Stimulated activated CD4-positive, alpha-beta T cell treated with anti-CD3 and anti-CD28 coated beads, Interleukin-15, amount 100 ng/mL, for 48 hours (primary cell): ENCODE results near the gene PLXNA2.

ENCODE experiments used
- DNase-seq, 2 donors: peaks; one replicate each; pipeline ENCODE4 v3.0.0-alpha.2; 2020; ENCODE audit warnings: low read depth in 2 of 2

Gene PLXNA2

GRCh38 chr1:208160259-208160819 is 83.8 kb downstream of the PLXNA2 start:
- no peak for DNase-seq

DNA sequence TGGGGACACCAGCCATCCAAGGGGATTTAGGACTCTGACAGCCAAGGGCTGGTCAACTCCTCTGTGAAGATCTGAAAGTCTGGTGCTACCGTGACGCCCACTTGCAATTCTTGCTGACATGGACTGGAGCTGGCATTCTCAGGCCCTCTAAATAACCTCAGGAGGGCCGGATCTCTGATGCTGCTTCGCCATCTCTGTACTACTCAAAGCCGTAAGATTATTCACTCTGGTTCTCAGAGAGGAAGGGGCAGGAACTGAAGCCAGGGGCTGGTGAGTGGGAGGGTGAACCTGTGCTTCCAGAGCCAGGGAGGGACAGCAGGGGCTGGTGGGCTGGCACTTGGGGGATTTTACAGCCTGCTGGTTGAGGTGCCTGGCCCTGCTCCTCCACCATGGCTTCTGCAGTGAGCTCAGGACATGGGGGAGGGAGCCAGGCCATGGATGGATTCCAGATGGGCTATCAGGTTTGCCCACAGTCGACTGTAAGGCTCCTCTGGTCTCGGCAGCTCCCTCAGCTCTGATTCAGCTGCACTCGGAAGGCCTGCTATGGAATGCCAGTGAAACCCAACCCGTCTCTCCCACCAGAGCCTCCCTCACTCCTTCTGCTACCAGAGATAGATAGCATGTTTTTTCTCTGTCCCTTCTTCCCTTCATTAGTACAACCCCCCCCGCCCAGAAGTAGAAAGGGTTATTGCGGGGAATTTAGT is 84.5 kb downstream of the PLXNA2 start:
- DNase-seq = no peak

DNA sequence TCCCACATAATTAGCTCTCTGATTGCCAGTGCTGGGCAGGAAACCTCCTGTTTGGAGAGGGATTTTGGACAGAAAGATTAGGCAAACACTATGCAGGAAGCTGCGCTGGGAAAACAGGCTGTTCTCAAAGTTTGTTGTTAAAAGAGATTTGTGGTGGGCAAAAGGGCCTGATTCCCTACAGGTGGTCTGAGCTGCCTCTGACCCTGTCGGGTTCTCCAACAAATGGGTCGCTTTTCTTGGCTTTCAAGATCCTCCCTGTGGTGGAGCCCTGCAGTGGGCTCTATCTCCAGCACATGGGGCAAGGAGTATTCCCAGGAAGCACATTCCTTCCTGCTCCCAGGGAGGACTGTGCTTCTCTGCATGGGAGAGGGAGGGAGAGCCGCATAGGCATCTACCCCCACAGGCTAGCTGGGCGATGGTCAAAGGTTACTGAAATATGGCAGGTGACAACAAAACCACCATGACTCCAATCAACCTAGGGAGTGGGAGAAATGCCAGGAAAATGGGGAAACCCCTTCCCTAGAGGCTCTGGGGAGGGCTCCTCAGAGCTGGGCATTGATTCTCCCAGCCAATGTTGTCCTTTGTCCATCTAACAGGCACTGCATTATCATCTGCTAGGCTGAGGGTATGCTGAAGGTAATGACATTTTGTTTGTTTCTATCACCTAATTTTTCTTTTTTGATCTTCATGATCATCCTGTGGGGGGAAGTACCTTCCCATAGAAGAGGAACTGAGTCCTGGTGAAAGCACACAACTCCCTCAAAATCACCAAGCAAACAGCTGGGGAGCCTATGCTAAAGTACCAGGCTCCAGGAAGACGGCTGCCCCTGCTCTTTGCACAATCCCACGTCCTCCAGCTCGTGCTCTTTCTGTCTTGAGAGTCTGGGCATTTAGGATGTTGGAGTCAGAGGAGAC is 85.3 kb downstream of the PLXNA2 start:
- DNase-seq = no peak

DNA sequence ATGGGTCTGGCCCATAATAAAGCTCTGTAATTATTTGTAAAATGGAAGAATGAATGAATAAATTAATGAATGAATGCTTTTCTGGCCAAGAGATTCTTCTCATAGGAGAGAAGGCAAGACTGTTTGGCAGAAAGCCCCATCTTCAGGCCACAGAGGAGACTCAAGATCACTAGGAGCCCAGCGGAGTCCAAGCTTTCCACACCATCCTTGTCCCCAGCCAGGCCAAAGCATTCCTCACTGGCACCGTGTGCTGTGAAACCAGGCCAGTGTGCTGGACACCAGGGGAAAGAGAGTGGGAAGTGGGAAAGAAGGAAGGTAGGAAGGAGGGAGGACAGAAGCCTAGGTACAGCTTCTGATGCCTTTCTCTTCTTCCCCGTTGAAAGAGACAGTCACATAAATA is 86.4 kb downstream of the PLXNA2 start:
- DNase-seq = no peak

DNA sequence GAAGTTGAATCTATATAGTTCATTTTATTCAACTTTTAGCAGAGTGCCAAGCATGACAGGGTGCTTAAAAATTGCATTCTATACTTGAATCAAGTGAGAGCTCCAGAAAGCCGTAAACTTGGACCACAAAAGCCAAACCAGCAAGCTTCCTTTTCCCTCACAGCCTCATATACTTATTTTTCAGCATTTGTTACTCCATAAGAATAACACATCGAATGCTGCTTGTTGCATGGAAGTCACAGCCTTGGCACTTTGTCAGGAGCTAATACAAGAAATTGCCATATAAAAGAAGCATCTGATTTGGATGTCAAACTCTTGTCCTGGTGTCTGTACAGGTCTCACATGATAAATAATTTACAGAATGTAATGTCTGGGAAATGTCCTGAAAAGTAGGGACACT is 87.4 kb downstream of the PLXNA2 start:
- DNase-seq = no peak

DNA sequence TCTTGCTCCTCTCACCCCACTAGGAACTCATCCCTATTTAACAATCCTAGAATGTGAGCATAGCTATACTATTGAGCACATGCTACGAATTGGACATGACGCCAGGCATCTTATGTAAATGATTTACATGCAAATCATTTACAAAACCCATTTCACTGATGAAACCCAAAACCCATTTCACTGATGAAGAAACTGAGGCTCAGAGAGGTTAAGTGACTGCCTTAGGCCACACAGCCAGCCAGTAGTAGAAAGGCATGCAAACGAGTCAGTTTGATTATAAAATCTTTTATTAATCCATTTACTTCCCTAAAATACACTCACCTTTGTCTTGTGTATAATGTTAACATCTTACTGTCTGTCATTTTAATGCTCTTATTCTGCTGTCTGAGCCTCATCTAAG is 87.9 kb downstream of the PLXNA2 start:
- no peak for DNase-seq

- DNase-seq = no peak
These were observed 89.2 kb downstream of the PLXNA2 start for GRCh38 chr1:208154679-208155642.

DNA sequence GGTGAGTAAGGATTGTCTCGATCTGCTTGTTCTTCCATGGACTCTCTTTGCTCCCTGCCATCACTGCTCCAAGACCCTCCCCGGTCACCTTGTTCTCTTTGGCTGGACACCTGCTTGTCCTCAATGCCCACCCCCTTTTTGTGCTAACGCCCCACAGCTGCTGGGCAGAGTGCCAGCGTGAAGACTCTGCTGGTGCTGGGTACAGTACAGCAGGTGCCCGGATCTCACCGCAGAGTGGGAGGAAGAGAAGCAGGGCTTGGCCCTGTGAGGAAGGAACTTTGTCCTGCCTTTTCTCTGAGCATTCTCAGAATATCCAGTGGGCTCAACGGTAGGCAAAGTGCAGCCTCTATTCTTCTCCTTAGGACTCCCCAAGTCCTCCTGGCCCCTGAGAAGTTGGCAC is 90.1 kb downstream of the PLXNA2 start:
- no peak for DNase-seq

DNA sequence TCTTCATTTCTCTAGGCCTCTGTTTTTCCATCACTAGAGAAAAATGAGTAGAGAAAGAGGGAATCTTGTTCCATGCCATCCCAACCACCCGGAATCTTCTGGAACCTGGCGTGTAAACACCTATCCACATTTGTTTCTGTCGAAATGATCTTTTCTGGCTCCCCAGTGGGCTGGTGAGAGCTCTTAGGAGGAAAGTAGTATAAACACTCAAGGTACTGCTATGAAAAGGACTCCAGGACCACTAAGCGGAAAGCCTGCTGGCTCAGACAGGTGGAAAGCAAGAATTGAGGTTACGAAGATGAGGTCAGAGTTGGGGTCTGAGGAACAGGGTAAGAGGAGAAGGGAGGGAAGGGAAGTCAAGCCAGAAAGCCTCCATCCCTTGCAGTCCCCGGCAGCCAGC is 90.8 kb downstream of the PLXNA2 start:
- no peak for DNase-seq

DNA sequence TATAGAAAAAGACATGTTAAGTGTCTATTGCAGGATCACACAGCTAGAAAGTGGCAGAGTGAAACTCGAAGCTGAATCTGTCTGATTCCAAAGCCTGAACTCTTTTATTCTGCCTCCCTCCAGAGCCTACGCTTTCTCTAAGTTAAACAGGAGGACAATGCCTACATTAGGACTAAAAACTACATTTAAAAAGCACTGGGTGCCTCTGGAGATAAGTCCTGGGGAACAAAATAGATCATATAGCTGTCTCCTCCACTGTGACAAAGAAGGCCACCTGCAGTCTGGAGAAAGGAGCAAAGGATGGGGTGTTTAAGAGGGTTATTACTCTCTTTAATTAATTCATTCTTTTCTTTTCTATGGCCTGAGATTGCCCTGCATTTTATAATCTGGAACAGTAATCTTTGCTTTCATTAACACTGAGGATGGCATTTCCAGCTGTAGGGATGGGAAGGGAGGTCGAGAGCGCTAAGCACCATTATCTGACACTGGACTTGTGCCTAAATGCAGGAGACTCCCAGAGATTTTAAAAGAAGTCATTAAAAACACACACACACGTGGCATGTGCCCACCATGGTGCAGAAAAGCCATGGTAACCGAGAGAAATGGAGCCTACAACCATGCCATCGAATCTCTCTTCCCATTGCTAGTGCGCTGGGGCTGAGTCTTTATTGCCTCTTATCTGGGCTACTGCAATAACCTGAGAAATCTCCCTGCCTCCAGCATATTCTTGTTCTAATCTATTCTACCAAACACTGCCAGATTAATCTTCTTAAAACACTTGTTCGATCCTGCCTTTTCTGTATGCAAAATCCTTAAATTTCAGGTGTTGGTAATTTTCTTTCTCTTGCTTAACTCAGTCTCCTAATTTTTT is 92.2 kb downstream of the PLXNA2 start:
- no peak for DNase-seq

- DNase-seq = no peak
These were observed 93.2 kb downstream of the PLXNA2 start for GRCh38 chr1:208150833-208151458.

DNA sequence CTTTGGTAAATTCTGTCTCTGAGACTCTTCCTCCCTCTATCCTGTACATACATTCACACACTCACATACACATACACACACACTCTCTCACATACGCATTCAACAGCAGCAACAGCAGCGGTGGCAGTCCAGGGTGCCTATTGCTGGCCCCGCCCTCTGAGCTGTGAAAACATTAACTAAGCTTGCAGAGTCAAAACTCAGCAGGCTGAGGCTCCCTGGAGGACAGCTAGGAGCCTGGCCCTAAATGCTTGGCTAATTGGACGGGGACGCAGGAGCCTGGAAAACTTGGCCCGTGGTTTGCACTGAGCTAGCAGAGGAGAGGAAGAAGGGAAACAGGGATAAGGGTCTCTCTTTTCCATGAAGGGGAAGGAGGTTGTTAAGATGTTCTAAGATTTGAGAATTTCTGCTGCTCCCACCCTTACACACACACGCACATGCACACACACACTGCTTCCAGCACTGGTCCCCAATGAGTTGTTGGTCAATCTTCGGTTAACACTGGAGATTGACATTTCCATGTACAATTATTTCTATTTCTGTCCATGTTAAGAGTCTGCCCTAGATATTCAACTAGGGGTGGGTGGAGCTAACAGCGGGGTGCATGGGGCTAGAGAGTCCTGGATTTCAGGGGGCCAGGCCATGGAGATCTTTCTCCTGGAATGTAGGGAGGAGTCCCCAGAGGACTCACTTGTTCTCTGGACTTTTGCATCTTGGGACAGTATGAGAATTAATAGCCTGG is 94.2 kb downstream of the PLXNA2 start:
- DNase-seq = no peak

GRCh38 chr1:208149213-208149612 is 95.0 kb downstream of the PLXNA2 start:
- DNase-seq = no peak

DNA sequence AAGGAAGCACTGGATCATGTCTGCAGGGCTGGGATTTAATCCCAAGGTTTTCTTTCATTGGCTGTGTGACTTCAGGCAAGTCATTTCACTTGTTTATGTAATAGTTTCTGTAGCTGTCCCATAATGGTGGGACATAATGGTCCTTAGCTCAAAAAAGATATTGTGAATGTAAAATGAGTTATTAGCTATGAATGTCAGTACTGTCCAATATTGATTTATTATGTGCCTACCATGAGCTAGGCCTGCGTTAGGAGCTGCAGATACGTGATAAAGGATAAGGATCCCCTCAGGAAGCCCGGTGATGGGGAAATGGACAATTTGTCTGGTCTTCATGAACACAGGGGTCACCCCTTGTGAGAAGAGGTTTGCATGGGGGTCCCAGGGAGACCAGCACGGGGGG is 95.8 kb downstream of the PLXNA2 start:
- no peak for DNase-seq

DNA sequence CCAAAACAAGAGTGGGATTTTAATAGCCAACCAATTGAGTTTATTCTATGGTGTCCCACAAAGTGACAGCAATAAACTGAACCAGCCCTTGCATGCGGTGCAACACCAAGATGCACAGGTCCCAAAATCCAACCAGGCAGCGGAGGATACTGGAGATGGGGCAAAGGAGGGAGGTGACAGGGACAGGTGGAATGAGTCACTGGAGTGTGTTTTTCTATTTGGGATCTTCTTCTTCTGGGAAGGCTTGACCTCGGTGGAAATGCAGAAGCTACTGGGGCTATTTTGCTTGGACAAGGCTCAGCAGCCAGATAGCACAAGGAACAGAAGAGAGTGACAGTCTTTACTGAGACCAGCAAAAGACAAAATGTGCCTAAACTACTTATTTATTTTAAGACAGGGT is 97.5 kb downstream of the PLXNA2 start:
- DNase-seq = no peak

- no peak for DNase-seq
These were observed 99.0 kb downstream of the PLXNA2 start for GRCh38 chr1:208145167-208145566.

- no peak for DNase-seq
These were observed 101.4 kb downstream of the PLXNA2 start for GRCh38 chr1:208142590-208143382.

DNA sequence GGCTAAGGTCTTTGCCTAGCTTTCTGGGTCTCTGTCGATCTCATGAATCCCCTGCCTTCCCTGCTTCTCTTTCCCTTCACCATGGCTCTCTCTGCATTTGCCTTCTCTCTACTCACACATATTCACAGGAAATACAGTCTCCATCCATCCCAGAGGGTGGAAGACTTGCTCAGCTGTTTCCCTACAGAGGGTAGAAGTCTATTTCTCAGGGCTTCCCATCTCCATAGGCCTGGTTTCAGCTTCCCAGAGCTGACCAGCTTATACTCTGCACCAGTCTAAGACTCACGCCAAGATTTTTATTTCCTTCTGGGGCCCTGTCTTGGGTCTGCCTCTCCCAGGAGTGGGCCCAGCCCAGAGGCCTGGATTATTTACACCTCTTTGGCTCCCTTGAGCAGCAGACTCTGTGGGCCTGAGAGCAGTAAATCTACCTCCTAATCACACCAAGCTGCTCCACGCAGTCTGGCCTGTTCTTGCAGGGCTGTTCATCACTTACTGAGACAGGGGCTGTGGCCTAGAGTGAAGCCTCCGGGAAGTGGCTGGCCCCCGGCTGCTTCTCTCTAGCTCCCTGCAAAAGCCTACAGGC is 102.5 kb downstream of the PLXNA2 start:
- no peak for DNase-seq
